ENCODE data around the gene IRS2.
A peak's percentile ranks its signal among the peaks of the same experiment; 100 is the strongest.
"Not testable (repeated sequence)": the region's sequence is repeated elsewhere in the genome, so short reads cannot be mapped to it uniquely, and the experiment has no call there.

IRS2 gene, protein sequence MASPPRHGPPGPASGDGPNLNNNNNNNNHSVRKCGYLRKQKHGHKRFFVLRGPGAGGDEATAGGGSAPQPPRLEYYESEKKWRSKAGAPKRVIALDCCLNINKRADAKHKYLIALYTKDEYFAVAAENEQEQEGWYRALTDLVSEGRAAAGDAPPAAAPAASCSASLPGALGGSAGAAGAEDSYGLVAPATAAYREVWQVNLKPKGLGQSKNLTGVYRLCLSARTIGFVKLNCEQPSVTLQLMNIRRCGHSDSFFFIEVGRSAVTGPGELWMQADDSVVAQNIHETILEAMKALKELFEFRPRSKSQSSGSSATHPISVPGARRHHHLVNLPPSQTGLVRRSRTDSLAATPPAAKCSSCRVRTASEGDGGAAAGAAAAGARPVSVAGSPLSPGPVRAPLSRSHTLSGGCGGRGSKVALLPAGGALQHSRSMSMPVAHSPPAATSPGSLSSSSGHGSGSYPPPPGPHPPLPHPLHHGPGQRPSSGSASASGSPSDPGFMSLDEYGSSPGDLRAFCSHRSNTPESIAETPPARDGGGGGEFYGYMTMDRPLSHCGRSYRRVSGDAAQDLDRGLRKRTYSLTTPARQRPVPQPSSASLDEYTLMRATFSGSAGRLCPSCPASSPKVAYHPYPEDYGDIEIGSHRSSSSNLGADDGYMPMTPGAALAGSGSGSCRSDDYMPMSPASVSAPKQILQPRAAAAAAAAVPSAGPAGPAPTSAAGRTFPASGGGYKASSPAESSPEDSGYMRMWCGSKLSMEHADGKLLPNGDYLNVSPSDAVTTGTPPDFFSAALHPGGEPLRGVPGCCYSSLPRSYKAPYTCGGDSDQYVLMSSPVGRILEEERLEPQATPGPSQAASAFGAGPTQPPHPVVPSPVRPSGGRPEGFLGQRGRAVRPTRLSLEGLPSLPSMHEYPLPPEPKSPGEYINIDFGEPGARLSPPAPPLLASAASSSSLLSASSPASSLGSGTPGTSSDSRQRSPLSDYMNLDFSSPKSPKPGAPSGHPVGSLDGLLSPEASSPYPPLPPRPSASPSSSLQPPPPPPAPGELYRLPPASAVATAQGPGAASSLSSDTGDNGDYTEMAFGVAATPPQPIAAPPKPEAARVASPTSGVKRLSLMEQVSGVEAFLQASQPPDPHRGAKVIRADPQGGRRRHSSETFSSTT (N-terminal part only)

DNA sequence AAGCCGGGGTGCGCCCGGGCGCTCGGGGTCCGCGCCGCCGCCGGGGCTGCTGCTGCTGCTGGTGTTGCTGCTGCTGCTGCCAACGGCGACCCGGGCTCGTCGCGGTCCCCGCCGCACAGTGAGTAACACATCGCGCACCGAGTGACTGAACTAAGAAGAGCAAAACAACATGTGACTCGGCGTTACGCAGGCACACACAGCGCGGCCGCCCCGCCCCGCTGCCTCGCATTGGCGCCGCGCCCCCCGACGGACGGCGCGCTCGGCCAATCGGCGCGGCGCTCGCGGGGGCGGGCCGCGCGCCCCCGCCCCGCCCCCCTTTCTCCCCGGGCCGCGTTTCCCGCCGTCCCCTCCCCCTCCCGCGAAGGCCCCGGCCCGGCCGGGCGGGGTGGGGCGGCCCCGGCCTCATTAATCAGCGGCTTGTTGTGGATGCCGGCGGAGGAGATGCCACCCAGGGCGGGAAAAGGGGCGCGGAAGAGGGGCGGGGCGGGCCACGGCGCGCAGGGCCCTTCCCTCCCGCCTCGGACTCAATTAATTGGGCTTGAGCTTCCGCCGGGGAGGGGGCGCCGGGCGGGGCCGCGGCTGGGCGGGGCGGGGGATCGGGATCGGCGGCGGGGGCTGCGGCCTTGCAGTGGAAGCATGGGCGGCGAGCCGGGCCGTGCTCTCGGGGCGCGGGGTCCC lies at the start of gene IRS2:
Gene IRS2, minus strand, starts transcription at position 127 of the 678 bp plus-strand sequence. CDS start 530 bp downstream, outside the sequence.
- TF ChIP-seq, protein P1, sequence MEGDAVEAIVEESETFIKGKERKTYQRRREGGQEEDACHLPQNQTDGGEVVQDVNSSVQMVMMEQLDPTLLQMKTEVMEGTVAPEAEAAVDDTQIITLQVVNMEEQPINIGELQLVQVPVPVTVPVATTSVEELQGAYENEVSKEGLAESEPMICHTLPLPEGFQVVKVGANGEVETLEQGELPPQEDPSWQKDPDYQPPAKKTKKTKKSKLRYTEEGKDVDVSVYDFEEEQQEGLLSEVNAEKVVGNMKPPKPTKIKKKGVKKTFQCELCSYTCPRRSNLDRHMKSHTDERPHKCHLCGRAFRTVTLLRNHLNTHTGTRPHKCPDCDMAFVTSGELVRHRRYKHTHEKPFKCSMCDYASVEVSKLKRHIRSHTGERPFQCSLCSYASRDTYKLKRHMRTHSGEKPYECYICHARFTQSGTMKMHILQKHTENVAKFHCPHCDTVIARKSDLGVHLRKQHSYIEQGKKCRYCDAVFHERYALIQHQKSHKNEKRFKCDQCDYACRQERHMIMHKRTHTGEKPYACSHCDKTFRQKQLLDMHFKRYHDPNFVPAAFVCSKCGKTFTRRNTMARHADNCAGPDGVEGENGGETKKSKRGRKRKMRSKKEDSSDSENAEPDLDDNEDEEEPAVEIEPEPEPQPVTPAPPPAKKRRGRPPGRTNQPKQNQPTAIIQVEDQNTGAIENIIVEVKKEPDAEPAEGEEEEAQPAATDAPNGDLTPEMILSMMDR (conservative IDR thresholded peaks at IDR 0.05): no peak
- peak within 1 kb of the TSS; percentile 97 for H3K27ac ChIP-seq

DNA sequence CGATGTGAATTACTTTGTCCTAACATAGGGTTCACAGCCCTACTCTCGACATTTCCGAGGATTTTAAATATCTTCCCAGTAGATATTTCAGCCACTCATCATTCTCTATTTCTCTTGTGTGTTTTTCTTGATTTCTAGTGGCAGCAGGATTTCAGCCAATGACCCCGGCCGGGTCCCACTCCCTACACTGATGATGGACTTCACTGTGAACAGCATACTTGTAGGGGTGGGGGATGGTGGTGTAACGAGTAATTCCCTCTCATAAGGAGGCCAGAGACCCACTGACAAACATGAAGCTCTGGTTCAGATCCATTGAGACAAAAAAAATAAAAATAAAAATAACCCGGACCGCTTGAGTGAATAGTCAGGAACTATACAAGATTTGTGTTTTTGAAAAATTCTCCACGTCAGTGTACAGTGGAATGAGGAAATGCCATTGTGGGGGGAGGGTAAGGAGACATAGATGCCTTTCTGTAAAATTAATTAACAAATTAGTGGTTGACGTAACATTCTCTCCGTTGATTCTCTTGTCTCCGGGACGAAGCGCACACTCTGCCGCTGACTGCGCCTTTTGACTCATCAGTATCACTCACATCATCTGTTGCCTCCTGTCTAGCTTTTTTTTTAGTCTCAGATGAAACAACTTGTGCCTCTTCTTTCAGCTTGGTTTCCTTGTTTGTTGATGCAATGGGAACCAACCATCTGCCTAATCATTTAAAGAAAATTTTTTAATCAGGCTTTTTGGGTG lies 48.8 kb upstream of the IRS2 start:
- H3K27ac ChIP-seq: peak overlapping the region; percentile 67; the same call in 1 of the 2 replicates

DNA sequence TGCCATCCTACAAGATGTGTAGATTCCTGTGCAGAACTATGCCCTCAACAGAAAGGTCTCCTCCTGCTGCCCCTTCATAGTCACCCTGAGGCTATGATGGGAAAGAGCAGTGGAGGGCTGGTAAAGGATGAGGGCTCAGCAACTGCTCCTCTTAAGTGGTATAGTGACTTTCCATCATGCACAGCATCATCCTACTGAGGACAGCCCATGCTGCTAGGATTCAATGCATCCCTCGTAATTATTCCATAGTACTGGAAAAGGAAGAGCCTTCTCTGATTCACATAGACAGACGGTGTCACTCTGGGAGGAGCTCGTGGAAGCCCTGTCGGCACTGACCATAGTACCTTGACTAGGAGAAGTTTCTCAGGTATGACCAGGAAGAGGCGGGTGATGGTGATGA lies 47.6 kb upstream of the IRS2 start:
- TF ChIP-seq, protein P1 (conservative IDR thresholded peaks at IDR 0.05): no peak
- no peak overlapping the region for H3K27ac ChIP-seq

More for the DNA sequence above, 48.8 kb upstream of the IRS2 start:
- TF ChIP-seq, protein P1 (conservative IDR thresholded peaks at IDR 0.05): no peak

DNA sequence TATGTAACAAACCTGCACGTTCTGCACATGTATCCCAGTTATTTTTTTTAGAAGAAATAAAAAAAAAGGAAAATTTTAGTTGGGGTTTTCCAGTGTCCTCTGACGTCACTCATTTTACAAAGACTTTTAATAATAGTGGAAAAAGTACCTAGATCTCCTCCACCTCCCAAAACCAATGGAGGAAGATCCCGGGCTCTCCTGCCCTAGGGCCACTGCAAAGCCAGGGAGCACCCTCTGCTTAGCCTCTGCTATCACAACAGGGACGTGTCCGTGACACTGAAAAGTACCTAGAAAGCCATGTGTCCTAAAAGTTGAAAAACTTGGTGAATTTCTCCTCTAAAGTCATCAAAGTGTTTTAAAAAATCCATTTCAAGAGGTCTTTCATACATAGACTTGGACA lies 46.7 kb upstream of the IRS2 start:
- TF ChIP-seq, protein P1 (conservative IDR thresholded peaks at IDR 0.05): no peak
- no peak overlapping the region for H3K27ac ChIP-seq

DNA sequence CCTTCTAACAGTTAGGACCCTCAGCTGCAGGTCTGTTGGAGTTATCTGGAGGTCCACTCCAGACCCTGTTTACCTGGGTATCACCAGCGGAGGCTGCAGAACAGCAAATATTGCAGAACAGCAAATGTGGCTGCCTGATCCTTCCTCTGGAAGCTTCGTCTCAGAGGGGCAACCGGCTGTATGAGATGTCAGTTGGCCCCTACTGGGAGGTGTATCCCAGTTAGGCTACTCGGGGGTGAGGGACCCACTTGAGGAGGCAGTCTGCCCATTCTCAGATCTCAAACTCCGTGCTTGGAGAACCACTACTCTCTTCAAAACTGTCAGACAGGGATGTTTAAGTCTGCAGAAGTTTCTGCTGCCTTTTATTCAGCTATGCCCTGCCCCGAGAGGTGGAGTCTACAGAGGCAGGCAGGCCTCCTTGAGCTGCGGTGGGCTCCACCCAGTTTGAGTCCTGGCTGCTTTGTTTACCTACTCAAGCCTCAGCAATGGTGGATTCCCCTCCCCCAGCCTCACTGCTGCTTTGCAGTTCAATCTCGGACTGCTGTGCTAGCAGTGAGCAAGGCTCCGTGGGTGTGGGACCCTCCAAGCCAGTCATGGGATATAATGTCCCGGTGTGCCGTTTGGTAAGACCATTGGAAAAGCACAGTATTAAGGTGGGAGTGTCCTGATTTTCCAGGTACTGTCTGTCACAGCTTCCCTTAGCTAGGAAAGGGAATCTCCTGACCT lies 42.4 kb upstream of the IRS2 start:
- not testable (repeated sequence) for H3K27ac ChIP-seq

DNA sequence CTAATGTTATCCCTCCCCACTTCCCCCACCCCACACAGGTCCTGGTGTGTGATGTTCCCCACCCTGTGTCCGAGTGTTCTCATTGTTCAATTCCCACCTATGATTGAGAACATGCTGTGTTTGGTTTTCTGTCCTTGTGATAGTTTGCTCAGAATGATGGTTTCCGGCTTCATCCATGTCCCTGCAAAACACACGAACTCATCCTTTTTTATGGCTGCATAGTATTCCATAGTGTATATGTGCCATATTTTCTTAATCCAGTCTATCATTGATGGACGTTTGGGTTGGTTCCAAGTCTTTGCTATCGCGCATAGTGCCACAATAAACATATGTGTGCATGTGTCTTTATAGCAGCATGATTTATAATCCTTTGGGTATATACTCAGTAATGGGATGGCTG lies 36.8 kb upstream of the IRS2 start:
- H3K27ac ChIP-seq: not testable (repeated sequence)

DNA sequence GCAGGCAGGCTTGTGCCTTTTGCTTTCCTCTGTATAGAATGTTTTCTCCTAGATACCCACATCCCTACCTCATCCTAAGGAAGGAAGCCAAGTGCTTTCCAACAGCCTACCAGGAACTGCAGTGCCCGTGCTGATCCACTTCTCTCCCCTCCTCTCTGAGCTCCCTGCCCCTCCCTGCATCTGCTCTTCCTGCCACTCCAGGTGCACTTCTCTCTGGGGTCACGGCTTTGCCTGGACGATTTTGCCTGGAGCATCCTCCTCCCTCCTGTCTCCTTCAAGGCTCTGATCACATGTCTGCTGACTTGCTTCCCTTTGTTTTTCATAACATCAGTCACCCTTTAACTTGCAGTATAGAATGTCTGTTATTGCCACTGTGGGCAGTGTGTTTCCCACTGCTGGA lies 34.7 kb upstream of the IRS2 start:
- H3K27ac ChIP-seq: no peak overlapping the region
- TF ChIP-seq, protein P1 (conservative IDR thresholded peaks at IDR 0.05): no peak

Data from VCaP (cell line).